Choroid plexus epithelial cell (primary cell): ENCODE results near the gene ZPLD1.

Source experiments
- DNase-seq: peaks from one replicate; pipeline ENCODE4 v3.0.0-alpha.2; 2010; ENCODE audit warnings: low read depth
- H3K4me3 ChIP-seq: 2 replicates; pipeline ENCODE4 v1.5.1; 2011; ENCODE audit warnings: low read depth, mild to moderate bottlenecking, control low read depth, low read length, moderate library complexity
- CTCF ChIP-seq: conservative IDR thresholded peaks from 2 replicates; pipeline ENCODE4 v1.5.1; 2011; ENCODE audit warnings: low read depth, mild to moderate bottlenecking, control low read depth, inconsistent platforms, low read length, moderate library complexity

Gene ZPLD1

DNA sequence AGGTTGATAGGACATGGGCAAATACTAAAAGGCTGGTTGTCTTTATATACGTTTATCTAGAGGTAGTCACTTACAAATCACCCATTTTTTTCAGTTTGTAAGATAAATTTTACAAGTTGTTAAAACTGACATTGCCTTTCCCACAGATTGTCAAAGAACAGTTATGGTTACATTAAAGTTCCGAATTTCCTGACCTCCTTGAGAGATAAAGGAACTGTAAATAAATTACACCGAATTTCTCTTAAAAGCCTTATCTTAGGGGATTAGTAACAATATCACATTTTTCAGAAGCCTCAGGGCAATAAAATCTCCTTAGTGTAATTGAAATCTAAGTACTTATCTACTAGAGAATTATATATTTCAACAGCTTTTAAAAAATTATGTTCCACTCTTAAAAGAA is 49.5 kb downstream of the ZPLD1 start:
- no peak overlapping the region for H3K4me3 ChIP-seq
- TF ChIP-seq CTCF = no peak
- DNase-seq = no peak

DNA sequence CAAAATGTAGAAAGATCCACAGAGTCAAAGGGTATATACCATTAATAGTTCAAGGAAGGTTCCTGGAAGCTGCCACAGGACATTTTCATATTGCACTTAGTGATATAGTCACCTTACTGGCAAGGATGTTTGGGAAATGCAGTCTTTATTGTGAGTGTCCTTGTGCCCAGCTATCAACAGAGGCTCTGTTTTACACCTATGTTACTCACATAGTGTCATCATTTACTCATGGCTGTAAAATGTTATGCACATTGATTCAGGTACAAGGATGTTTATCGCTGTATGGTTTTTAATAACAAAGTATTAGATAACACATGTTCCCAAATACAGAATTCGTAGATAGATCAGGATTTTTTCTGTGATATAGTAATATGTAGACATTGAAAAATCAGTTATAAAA is 50.9 kb downstream of the ZPLD1 start:
- no peak overlapping the region for H3K4me3 ChIP-seq
- no peak for TF ChIP-seq CTCF
- DNase-seq = no peak

GRCh38 chr3:102488331-102488730 is 53.5 kb downstream of the ZPLD1 start:
- no peak for TF ChIP-seq CTCF
- no peak overlapping the region for H3K4me3 ChIP-seq
- DNase-seq = no peak

DNA sequence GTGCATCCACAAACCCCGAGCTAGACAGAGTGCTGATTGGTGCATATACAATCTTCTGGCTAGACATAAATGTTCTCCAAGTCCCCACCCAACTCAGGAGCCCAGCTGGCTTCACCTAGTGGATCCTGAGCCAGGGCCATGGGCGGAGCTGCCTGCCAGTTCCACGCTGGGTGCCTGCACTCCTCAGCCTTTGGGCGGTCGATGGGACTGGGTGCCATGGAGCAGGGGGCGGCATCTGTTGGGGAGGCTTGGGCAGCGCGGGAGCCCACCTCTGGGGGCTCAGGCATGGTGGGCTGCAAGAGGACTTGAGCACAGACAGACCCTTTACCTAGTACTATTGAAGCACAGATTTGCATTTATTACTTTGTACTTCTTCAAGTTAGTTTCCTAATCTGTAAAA is 57.5 kb downstream of the ZPLD1 start:
- no peak for TF ChIP-seq CTCF
- no peak overlapping the region for H3K4me3 ChIP-seq
- DNase-seq = no peak

DNA sequence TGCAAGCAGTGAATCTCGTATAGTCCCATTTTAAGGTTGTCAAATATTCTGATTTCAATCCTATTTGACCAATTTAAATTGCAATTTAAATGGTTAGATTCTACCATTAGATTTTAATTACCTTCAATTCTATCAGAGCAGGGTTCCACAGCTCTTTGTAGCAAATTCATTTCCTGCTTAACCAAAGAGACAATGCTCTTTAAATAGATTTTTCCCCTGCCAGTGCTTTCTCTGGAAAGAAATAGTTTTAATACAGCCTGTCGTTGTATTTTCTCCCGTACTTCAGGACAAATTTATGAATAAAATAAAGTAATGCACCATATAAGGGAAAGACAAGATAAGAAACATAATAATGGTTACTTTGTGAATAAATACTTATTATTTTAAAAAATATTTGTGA is 62.8 kb downstream of the ZPLD1 start:
- no peak for TF ChIP-seq CTCF
- no peak overlapping the region for H3K4me3 ChIP-seq
- DNase-seq = no peak

GRCh38 chr3:102505542-102505941 is 70.7 kb downstream of the ZPLD1 start:
- no peak for DNase-seq
- no peak overlapping the region for H3K4me3 ChIP-seq
- TF ChIP-seq CTCF = no peak

DNA sequence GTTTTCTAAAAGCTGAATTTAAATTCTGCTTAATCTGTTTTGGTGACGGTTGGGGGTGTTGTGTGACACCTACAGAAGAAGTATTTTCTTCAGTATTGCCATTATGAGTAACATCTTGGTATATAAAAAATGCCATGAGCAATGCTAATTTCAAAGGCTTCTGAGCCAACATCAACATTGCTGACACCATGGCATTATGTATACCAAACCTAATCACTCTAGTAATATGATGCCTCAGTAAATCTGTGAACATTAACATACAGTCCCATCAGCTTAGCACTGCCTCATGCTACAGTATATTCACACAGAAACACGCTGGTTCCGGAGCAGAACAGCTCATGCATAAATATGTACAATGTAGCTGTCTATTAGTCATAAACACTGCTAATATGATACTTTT is 75.8 kb downstream of the ZPLD1 start:
- no peak for TF ChIP-seq CTCF
- no peak for DNase-seq
- no peak overlapping the region for H3K4me3 ChIP-seq
